G401 (cell line): Measurements from ENCODE around the gene OR5A1. TPM values are rescaled to one million over a fixed set of nuclear protein-coding genes. Genes with fewer than 3 reads are reported as not detected.
"Not testable (repeated sequence)": the region's sequence is repeated elsewhere in the genome, so short reads cannot be mapped to it uniquely, and the experiment has no call there.

Source experiments
- DNase-seq: peaks from one replicate; pipeline ENCODE4 v3.0.0-alpha.2; 2015; ENCODE audit warnings: low spot score
- in situ Hi-C: cut with HindIII; loops from 2 replicates; pipeline ENCODE4 v1.10.0; 2016; ENCODE audit warnings: low sequenced_read_pairs, mixed read lengths
- total RNA-seq: library from RNA; depleted of rRNA; stranded (reverse); fragments of >200 nt; shearing (Covaris generic); gene quantifications from 2 replicates; pipeline ENCODE4 v1.2.3, GENCODE V29; 2014; rRNA removed

OR5A1 gene
- total RNA-seq: not detected in 2 replicates

DNA sequence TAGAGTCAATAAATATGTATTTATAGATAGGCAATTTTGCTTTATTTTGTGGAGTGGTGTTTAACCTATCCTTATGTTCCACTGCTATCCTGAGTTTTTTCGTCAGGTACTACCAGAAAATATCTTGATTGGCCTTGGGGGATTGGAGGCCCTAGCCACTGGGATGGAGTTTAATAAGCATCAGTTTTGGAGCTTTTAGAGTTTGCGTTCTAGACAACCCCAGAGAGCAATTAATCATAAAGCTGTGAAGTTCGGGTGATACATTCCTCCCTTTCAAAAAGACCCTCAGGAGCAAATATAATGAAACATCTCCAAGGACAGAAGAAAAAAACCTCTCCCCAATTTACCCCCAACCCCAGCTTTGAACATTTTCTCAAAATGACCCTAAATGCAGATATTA is at the start of gene OR5A1:
OR5A1 (plus strand) TSS at position 301 of the 400 bp plus-strand sequence. CDS start 6,700 bp downstream, outside the sequence.
- in situ Hi-C loops: no loop called here
- no peak for DNase-seq

GRCh38 chr11:59394186-59394585 is 42.1 kb upstream of the OR5A1 start:
- in situ Hi-C loops: no loop called here
- no peak for DNase-seq

DNA sequence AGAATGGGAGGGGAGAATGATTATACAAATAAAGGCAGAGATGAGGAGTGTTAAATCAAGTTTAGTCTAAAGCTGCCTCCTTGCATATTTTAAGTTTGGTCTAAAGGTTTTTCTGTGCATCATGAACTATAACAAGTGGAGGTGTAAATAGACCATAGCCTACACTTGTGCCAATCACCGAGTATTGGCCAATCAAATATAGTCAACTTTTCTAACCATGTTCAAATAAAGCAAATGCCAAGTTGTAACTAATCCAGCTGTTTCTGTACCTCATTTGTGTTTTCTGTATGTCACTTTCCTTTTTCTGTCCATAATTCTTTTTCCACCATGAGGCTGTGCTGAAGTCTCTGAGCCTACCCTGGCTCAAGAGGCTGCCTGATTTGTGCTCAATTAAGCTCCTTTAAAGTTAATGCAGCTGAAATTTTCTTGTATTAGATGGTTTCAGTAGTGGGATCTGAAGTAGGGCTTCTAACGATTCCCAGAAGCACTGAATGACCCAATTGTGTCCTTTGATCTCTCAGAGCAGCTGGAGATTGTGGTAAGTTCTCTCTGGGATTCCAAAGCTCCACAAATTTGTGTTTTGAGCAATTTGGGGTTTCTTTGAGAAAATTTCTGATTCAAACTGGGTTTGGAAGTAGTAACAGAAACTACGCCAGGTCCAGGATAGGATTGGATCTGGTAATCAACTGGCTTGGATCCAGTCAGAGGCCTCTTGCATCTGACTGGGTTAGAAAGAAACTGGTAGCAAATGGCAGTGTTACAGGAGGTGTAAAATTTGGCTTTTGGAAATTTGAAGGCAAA is 35.6 kb upstream of the OR5A1 start:
- no peak for DNase-seq

GRCh38 chr11:59401262-59401552 is 35.1 kb upstream of the OR5A1 start:
- no peak for DNase-seq
- in situ Hi-C loops: no loop called here

More for the DNA sequence above, 35.6 kb upstream of the OR5A1 start:
- in situ Hi-C loops: no loop called here

GRCh38 chr11:59403546-59403945 is 32.7 kb upstream of the OR5A1 start:
- in situ Hi-C loops: no loop called here
- no peak for DNase-seq

DNA sequence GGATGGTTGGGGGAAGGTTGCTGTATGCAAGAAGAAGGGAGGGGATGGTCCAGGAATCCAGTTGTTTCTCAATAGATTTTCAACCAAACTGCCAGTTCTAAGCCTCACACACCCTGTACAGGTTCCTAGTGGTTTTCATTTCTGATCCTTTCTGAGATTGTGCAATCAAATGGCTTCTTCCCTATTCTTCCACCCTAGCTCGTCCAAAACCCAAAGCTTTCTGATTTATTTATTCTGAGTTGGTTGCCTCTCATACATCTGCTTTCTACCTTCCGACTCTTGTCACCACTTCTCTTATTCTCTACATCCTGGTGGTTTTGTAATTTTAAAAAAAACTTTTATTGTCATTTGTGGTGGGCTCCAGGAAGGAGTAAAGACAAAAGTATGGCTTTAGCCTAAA is 22.6 kb upstream of the OR5A1 start:
- in situ Hi-C loops: no loop called here
- no peak for DNase-seq

GRCh38 chr11:59415111-59415510 is 21.2 kb upstream of the OR5A1 start:
- in situ Hi-C loops: no loop called here
- DNase-seq: no peak

DNA sequence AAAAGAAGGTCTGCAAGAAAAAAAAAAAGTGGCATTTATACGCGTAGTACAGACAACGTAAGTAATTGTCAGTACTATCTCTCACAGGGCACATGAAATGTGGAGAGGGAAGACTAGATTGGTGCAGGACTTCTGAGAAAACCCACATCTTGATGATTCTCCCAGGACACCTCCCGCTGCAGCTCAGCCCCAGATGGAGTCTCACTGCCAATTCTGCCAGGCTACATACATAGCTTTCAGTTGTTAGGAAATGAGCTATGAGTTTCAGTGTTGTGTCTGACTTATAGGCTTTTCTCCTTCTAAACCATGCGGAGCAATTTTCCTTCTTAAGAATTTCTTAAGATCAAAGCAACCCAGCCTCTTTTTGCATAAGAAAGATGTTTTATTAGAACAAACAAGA is 19.7 kb upstream of the OR5A1 start:
- in situ Hi-C loops: no loop called here
- DNase-seq: peak; percentile 11

DNA sequence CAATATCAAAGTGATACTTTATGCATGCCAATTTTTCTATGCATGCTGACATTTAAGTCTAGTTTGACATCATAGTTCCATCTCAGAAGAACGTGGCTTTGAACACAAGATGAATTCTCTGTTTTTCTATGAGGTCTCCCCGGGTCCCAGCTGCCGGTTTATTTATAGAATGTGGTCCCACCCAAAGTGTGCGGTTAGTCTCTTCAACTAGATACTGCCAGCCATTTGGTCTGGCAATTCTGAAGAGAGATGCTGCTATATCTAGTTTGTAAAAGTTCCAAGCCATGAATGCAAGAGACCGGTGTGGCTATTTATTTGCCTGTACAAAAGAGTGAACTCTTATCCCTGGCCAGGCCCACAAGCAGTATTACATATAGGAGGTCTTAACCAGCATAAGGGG is 19.2 kb upstream of the OR5A1 start:
- in situ Hi-C loops: no loop called here
- peak; percentile 5 for DNase-seq

DNA sequence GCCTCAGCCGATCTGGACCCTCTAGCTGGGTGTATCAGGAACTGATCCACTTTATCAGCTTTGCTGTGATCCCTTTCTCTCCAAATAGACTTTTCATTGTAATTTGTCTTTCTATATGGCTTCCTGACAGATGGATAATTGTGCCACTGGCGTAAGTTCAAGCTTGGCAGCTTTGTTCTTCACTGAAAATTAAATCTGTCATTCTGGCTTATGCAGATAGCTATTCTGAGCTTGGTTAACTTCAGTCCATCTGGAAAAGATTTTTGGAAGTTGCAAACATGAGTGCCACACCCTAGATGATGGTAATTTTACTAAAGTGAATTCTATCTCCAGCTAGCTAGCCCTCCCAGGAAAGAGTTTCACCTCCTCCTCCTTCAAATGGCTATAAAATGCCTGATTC is 18.1 kb upstream of the OR5A1 start:
- in situ Hi-C loops: no loop called here
- peak; percentile 59 for DNase-seq

DNA sequence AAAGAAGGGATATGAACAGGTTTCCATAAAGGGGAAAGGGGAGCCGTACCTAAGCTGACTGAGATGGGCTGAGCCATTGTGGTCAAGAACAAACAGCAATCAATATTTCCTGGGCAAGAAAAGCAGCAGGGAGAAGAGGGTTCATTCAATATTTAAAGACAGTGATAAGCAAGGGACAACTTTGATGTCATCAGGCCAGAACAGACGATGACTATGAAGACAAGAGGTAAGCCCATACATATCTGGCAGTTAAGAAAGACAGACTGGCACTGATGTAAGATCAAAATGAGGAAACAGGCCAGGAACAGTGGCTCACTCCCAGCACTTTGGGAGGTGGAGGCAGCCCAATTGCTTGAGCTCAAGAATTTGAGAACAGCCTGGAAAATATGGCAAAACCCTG is 12.4 kb upstream of the OR5A1 start:
- in situ Hi-C loops: no loop called here
- DNase-seq: no peak

DNA sequence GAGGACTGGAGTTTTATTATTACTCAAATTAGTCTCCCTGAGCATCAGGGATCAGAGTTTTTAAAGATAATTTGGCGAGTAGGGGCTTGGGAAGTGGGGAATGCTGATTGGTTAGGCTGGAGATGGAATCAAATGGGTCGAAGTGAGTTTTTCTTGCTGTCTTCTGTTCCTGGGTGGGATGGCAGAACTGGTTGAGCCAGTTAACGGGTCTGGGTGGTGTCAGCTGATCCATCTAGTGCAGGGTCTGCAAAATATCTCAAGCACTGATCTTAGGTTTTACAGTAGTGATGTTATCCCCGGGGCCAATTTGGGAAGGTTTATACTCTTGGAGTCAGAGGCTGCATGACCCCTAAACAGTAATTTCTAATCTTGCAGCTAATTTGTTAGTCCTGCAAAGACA is 11.1 kb upstream of the OR5A1 start:
- in situ Hi-C loops: no loop called here
- no peak for DNase-seq

- no peak for DNase-seq
- in situ Hi-C loops: no loop called here
Measured at GRCh38 chr11:59426361-59427067, 9.8 kb upstream of the OR5A1 start, which contains the start of gene OR5A2. Gene OR5A2, minus strand, starts transcription at chr11:59426413. Its CDS starts 3,460 bp downstream, at chr11:59422953.

- in situ Hi-C loops: no loop called here
Measured at GRCh38 chr11:59427068-59427382, 9.2 kb upstream of the OR5A1 start.

GRCh38 chr11:59429924-59430516 is 6.2 kb upstream of the OR5A1 start:
- DNase-seq: peak; percentile 12
- in situ Hi-C loops: no loop called here

More at GRCh38 chr11:59427068-59427382, 9.2 kb upstream of the OR5A1 start:
- DNase-seq: no peak

DNA sequence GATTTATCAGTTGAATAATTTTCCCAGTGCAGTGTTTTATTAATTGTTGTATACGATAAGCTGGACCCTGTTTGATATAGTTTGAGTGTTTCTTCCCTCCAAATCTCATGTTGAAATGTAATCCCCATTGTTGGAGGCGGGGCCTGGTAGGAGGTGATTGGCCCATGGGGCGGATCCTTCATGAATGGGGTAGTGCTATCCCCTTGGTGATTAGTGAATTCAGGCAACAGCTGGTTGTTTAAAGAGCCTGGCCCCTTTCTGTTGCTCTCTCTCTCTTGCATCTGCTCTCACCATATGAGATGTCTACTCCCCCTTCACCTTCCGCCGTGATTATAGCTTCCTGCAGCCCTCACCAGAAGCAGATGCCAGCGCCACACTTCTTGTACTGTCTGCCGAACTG is 1.5 kb downstream of the OR5A1 start:
- DNase-seq: no peak
- in situ Hi-C loops: no loop called here

GRCh38 chr11:59445624-59446023 is 9.4 kb downstream of the OR5A1 start:
- DNase-seq, in situ Hi-C loops: not testable (repeated sequence)

DNA sequence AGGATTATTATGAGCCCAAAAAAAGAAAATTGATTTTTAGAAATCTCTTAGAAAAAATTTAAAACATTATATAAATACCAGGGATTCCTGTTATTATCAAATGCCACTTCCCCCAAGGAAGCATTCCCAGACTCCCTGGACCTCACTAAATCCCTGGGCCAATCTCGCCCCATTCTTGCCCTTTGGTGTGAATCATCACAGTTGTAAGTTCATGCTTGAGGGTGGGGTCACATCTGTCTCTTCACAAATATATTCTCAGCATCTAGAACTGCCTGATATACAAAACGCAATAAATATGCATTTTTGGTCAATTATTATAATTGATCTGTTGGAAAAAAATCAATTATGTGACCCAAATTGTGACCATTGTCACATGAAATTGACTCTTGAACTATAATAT is 12.2 kb downstream of the OR5A1 start:
- in situ Hi-C loops: no loop called here
- no peak for DNase-seq

DNA sequence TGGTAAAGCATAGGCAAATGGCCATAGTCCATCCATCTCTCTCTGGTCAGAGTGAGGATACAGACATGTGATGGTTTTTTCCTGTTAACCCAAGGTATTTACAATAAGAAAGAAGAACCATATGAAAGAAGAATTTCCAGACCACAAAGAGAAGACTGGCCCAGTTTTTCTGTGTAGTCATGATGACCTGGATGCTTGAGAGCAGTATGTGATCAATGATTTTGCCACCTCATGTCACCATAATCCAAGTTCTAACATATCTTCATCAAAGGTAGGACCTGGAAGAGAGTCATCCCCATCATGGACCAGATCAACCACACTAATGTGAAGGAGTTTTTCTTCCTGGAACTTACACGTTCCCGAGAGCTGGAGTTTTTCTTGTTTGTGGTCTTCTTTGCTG is 20.4 kb downstream of the OR5A1 start, which contains the start of gene OR4D6:
OR4D6 (plus strand) TSS at position 301 of the 400 bp plus-strand sequence; CDS start at position 301, 0 bp downstream.
- in situ Hi-C loops: no loop called here
- DNase-seq: no peak

- no peak for DNase-seq
- in situ Hi-C loops: no loop called here
Measured at GRCh38 chr11:59459916-59460315, 23.6 kb downstream of the OR5A1 start.
